Measurements from ENCODE around the gene PA2G4.
A peak's percentile ranks its signal among the peaks of the same experiment; 100 is the strongest.

Gene PA2G4

GRCh38 chr12:56127485-56127887 is 23.1 kb downstream of the PA2G4 start:
- no peak for DNase-seq

- DNase-seq: peak; percentile 99
These were observed 23.7 kb downstream of the PA2G4 start, which contains the start of gene ESYT1 for GRCh38 chr12:56127888-56128669. TSS of gene ESYT1 (plus strand) at chr12:56128267. CDS start at chr12:56128320, 53 bp downstream.

GRCh38 chr12:56128670-56129205 is 24.4 kb downstream of the PA2G4 start:
- DNase-seq: no peak

- peak; percentile 85 for DNase-seq
These were observed 25.0 kb downstream of the PA2G4 start for GRCh38 chr12:56129206-56129941.

- DNase-seq: no peak
These were observed 25.7 kb downstream of the PA2G4 start for GRCh38 chr12:56129942-56130495.

- no peak for DNase-seq
These were observed 26.5 kb downstream of the PA2G4 start for GRCh38 chr12:56130876-56131275.

- DNase-seq: no peak
These were observed 30.5 kb downstream of the PA2G4 start for GRCh38 chr12:56134897-56135296.

- no peak for DNase-seq
These were observed 33.7 kb downstream of the PA2G4 start for GRCh38 chr12:56137853-56138571.

GRCh38 chr12:56141946-56142784 is 37.8 kb downstream of the PA2G4 start:
- DNase-seq: no peak

- no peak for DNase-seq
These were observed 38.9 kb downstream of the PA2G4 start for GRCh38 chr12:56143217-56143616.

- DNase-seq: no peak
These were observed 39.5 kb downstream of the PA2G4 start for GRCh38 chr12:56143870-56144269.

- DNase-seq: no peak
These were observed 40.9 kb downstream of the PA2G4 start for GRCh38 chr12:56145217-56145616.

GRCh38 chr12:56146492-56147460 is 42.4 kb downstream of the PA2G4 start:
- DNase-seq: no peak

- no peak for DNase-seq
These were observed 46.2 kb downstream of the PA2G4 start for GRCh38 chr12:56150563-56150962.

- peak; percentile 72 for DNase-seq
These were observed 47.3 kb downstream of the PA2G4 start for GRCh38 chr12:56151672-56152131.

- DNase-seq: peak; percentile 91
These were observed 47.9 kb downstream of the PA2G4 start, which contains the start of gene MYL6B for GRCh38 chr12:56152132-56152755. TSS of gene MYL6B (plus strand) at chr12:56152587. CDS start at chr12:56153919, 1,332 bp downstream.

- DNase-seq: no peak
These were observed 48.7 kb downstream of the PA2G4 start for GRCh38 chr12:56152756-56153677.

GRCh38 chr12:56153678-56154065 is 49.3 kb downstream of the PA2G4 start:
- no peak for DNase-seq
